Putamen (tissue), 1 donor: ENCODE measurements around the gene LRRN1.

ENCODE experiments used
- DNase-seq: peaks from one replicate; pipeline ENCODE4 v3.0.0-alpha.2; 2016; ENCODE audit warnings: low spot score

Gene LRRN1

DNA sequence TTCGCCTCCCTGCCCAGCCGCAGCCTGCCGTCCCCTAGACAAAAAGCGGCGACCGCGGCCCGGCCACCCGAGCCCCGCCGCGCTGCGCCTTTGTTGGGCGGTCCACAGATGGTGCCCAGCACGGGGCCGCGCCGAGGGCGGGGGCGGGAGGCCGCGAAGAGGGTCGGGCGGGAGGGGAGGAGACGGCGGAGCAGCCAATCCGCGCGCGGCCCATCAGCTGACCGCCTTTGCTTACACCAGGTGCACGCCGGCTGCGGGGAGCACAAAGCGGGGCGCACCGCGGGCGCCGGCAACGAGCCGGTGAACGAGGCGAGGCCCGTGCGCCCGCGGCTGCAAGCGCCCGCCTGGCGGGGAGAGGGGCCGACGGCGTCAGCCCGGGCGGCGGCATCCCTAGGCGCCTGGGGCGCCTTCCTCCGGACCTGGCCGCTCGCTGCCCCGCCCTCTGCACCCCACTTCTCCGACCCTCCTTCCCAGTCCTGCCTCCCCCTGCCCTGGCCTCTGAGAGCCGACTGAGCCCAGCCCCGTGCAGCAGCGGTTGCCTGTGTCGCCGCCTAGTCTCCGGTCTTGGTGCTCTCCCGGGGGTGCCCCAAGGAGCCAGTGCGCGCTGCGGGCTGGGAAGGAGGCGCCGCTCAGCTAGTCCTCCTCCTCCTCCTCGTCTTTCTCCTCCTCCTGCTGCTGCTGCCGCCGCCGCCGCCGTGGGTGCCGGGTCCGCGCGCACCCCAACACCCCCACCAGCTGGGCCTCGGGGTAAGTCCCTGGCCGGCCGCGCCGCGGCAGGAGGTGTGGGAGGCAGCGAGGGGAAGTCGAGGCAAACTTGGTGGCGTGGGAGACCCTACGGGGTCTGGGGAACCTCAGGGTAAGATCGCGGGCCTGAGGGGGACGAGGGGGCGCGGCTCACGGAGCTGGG, at the start of gene LRRN1:
Gene LRRN1, plus strand, starts transcription at position 259 of the 907 bp plus-strand sequence. CDS start 45,211 bp downstream, outside the sequence.
- DNase-seq, result peak; percentile 84

DNA sequence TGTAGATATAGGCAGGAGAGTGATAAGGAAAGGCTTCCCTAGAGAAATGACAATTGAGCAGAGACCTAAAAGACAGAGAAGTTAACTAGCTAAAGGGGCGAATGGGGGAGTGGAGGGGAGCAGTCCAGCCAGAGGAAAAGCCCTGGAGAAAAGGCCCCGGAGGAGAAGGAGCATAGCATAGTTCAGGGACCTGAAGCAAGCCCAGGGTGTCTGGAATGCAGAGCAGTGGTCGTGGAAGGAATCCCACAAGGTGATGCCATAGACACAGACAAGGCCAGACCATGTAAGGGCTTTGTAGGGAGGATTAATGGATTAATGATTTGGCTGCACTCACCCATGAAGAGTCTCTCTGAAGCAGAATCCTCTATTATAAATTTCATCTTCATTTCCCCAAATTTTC, 45.8 kb upstream of the LRRN1 start:
- DNase-seq, result no peak

DNA sequence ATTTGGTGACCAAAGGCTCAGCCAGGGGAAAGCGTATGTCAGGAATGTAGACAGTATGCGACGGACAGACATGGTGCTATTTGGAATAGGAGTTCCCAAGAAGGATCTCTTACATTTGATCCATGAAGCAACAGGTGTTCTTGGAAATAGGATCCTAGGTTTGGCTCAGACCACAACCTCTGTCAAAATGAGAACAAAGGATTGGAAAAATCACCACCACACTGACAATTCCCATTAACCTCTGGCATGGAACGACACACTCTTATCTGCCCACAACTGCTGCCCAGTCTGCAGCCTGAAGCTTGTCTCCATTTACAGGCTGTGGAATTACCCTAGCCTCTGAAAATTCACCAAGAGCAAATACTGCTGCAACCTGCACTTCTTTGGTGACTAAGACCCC, 33.6 kb upstream of the LRRN1 start:
- DNase-seq, result no peak

- DNase-seq, result no peak
These were observed 33.1 kb upstream of the LRRN1 start for GRCh38 chr3:3766140-3766539.

- no peak for DNase-seq
These were observed 28.1 kb upstream of the LRRN1 start for GRCh38 chr3:3771094-3771493.

DNA sequence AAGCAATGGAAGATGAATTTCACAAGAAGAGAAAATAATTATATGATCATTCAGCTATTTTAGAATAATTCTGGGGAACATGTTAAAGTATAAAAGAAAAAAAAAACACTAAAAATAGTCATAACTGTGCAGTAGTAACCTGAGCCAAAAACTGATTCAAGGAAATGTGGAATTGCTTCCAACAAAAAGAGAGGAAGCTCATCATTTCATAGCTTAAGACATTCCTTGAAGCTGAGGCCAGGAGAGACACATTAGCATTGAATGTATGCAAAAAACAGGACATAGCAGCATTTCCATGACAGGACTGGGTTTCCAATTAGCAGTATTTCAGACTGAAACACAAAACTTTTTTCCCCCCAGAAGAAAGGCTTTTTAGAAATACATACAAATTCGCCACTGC, 27.7 kb upstream of the LRRN1 start:
- no peak for DNase-seq

DNA sequence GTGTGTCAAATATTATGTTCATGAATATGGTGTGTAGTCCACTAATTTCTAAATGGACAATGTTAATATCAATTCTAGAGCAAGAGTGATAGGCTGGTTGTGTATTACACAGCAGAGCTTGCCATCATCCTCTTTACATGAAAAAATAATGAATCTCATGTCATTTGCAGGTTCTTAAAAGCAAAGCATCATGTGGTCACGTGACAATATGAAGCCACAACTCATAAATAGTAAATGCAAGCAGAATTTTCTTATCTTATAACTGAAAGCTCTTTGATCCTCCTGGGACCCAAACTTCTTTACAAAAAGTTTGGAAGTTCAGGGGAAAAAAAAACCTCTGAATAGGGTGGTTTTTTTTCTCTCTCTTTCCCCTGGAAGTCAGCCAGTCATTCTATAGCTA, 26.9 kb upstream of the LRRN1 start:
- no peak for DNase-seq

- no peak for DNase-seq
These were observed 26.3 kb upstream of the LRRN1 start for GRCh38 chr3:3772920-3773319.

- DNase-seq, result no peak
These were observed 22.6 kb upstream of the LRRN1 start for GRCh38 chr3:3776607-3777006.

- DNase-seq, result no peak
These were observed 21.0 kb upstream of the LRRN1 start for GRCh38 chr3:3778216-3778615.

DNA sequence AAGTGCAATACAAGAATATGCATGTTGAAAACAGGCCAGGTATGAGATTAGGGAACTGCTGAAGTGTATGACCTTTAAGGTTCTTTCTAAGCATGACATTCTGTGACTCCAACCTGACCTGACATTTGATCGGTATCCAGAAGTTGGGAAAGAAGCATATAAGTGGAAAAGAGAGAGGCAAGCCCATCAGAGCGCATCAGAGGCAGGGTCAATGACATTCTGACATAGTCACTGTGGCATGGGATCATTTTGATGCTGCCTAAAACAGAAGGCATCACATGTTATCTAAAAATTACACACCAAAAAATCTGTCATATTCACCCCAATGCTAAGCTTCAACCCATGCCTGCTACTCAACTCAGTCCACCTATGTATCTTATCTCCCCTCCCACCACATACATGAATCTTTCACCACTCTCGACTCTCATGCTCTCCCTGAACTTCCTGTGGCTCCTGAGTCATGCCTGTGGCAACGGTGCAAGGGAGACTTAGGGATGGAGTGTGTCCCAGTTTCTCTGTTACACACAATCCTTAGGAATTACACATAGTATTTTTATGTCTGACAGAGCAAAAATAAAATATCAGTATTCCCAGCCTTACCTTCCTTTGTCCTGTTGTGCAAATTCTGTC, 20.5 kb upstream of the LRRN1 start:
- DNase-seq, result no peak

DNA sequence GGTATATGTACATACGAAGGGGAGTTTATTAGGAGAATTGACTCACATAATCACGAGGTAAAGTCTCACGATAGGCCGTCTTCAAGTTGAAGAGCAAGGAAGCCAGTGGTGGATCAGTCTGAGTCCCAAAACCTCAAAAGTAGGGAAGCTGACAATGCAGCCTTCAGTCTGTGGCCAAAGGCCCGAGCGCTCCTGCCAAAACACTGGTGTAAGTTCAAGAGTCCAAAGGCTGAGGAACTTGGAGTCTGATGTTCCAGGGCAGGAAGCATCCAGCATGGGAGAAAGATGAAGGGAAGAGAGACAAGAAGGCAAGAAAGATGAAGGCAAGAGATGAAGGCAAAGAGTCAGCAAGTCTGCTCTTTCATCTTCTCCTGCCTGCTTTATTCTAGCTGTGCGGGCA, 16.8 kb upstream of the LRRN1 start:
- DNase-seq, result no peak

DNA sequence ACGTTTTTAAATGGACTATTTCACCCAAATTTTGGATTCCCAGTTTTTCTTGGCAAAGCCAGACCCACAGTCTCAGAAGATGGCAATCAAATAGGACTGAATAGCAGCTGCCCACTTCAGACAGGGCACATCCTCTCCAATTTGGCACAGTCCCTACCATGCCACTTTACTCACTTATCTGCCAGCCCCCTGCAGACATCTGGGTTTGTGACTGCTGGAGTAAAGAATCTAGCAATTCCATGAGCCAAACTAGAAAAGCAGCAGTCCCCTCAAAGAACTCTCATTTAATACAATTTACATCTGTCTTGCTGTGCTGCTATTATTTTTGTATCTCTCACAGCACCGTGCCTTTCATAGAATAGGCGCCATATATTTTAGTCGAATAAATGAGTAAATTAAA, 16.0 kb upstream of the LRRN1 start:
- DNase-seq, result no peak

DNA sequence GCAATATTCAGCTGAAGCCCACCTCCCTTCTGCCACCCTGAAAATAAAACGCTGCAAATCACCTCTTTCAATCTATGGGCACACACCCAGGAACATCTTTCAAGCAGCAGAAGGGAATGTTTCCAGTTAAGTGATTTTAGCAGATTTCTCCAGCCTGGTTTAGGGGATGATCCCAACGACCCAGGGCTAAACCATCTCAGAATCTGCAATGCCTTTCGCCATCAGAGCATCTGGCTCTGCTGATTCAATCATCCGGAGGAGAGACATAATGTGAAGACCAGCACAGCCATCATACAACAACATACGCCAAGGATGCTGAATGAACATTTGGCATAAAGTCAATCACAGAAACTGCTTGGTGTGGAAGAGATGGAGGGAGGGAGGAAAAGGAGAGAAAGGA, 15.5 kb upstream of the LRRN1 start:
- no peak for DNase-seq

GRCh38 chr3:3792391-3792790, 6.8 kb upstream of the LRRN1 start:
- no peak for DNase-seq

- DNase-seq, result no peak
These were observed 559 bp upstream of the LRRN1 start for GRCh38 chr3:3798631-3799113.

DNA sequence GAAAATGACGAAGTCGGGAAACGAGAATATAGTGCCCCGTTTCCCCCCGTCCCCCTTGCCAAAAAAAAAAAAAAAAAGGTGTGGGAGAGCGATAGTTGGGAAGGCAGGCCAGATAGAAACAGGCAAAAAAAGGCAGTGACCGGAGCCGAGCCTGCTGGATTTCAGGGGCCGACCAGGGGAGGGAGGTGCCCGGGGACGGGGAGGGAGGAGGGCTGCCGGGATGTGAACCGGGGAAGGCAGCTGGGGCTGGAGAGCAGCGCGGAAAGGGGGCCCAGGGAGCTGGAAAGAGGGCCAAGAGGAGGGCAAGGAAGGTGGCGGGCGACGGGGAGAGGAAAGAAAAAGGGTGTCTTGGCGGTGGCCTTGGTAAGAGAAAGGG, 837 bp downstream of the LRRN1 start:
- DNase-seq, result no peak

DNA sequence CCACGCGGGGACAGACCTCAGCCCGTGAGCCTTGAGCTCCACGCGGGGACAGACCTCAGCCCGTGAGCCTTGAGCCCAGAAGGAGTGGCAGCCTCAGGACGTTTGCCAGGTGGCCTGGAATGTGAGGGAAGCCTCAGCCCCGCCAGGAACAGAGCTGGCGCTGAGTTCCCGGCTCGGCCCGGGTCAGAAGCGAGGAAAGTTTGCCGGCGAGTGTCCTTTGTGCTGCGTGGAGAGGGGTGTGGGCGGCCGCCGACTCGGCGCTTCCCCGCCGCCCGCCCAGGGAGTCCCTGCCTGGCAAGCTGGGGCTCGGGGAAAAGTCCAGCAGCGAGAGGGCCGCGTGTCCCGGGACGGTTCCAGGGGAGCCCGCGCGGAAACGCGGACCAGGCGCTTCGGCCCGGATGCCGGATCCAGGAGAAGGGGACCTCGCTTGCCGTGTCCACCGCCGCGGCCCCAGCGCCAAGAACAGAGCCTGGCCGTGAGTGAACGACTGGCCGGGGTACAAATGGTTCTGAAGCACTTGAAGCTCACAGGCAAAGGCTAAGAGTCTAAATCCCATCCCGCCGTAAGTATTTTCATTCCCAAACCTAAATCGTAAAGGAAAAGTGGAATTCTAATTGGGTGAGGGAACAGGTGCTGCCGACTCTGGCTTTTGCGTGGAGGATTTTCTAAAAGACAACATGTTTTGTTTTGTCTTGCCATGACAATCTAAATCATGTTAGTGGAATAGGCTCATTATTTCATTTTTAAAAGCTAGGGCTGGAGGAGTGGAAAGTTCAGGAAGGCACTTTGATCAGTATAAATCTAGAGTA, 1.7 kb downstream of the LRRN1 start:
- DNase-seq, result no peak

DNA sequence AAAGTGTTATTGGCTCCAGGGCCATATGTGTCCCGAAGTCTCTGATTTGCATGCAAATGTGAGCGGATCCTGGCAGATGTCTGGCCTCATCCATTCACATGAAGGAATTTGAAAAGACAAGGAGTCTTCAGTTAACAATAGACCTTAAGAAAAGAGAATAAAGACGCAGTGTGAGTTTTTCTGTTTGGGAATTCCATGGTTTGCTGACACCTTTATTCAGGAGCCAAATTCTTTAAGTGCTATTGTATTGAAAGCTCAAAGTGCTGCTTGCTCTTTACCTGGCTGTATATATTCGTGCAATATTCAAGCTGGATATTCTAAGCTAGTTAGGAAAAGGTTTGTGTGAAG, 2.2 kb downstream of the LRRN1 start:
- no peak for DNase-seq

GRCh38 chr3:3802046-3802445, 2.8 kb downstream of the LRRN1 start:
- DNase-seq, result no peak

GRCh38 chr3:3804560-3804959, 5.3 kb downstream of the LRRN1 start:
- no peak for DNase-seq

DNA sequence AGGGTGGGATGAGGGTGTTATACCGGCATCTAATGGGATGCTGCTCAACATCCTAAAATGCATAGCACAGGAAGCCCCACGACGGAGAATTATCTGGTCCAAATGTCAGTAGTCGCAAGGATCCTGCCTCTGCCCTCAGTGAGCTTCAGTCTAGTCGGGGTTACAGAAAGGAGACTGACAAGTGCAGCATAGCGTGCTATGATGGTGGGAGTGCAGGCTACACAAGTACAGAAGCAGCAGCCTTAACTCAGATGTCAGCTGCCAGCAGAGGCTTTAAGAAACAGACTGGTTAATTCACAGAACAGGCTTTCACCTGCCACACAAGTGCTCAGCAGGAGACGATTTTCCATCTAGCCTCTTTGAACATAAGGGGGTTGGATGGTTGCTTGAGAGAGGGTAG, 6.9 kb downstream of the LRRN1 start:
- no peak for DNase-seq

DNA sequence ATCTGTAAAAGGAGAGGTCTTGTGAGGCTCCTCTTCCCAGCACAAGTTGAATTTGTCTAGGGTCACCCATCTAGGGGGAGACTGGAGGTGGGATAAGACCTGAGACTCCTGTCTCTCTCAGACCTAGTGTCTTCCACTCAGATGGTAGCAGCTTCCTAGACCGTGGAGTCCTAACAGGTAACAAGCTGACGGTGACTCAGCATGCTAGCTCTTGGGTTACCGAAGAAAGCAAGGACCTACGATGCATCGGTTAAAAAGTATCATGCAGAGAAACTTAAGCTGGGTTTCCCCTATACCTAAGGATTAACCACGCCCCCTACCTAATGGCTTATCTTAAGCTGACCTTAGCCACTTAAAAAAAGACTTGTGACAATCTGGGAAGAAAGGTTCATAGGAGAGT, 7.6 kb downstream of the LRRN1 start:
- DNase-seq, result no peak
